SU-DHL-6 (cell line): ENCODE results near the gene FAM184B.

Experiments used
- EZH2phosphoT487 ChIP-seq: fragments of 200-600 bp; sonication (generic), shearing (Covaris generic); conservative IDR thresholded peaks from 2 replicates; pipeline ENCODE4 v1.6.1; 2018; ENCODE audit warnings: mild to moderate bottlenecking, antibody characterized with exemption, low read length, moderate library complexity, mixed read lengths
- TF ChIP-seq, protein P1 (sequence below): fragments of 200-600 bp; sonication (generic); IDR thresholded peaks from one replicate; pipeline ENCODE4 v1.5.1; 2017; ENCODE audit warnings: antibody characterized with exemption, mild to moderate bottlenecking, low read length, moderate library complexity; ENCODE audit not compliant: insufficient read depth, poor library complexity, severe bottlenecking

DNA sequence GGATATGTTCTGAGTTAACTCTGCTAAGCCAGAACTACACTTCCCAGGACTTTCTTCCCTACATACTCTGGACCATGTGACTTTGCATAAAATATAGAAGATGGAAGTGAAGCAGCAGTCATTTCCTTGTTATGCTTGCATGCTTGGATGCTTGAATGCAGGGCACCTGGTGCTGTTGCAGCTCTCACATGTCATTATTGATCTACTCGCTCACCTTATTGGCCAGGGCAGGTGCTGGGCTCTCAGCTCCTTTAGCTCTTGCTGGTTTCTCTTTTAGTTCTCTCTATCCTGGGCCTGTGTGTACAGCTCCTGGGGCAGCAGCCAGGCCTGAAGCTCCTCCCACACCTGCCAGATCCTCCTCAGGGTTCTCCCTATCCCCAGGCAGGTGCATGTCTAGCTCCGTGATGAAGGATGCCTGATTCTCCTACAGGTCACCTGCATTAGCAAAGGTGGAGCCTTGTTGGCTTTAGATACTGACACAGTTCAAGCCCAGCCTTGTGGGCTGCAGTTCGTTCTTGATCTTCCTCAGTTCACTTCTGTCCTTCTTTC lies 113.7 kb downstream of the FAM184B start:
- TF ChIP-seq, protein P1, sequence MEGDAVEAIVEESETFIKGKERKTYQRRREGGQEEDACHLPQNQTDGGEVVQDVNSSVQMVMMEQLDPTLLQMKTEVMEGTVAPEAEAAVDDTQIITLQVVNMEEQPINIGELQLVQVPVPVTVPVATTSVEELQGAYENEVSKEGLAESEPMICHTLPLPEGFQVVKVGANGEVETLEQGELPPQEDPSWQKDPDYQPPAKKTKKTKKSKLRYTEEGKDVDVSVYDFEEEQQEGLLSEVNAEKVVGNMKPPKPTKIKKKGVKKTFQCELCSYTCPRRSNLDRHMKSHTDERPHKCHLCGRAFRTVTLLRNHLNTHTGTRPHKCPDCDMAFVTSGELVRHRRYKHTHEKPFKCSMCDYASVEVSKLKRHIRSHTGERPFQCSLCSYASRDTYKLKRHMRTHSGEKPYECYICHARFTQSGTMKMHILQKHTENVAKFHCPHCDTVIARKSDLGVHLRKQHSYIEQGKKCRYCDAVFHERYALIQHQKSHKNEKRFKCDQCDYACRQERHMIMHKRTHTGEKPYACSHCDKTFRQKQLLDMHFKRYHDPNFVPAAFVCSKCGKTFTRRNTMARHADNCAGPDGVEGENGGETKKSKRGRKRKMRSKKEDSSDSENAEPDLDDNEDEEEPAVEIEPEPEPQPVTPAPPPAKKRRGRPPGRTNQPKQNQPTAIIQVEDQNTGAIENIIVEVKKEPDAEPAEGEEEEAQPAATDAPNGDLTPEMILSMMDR = no peak
- no peak for TF ChIP-seq EZH2phosphoT487
